Measurements from ENCODE around the gene IGSF9B. TPM values are rescaled to one million over a fixed set of nuclear protein-coding genes. Genes with fewer than 3 reads are reported as not detected.

The IGSF9B gene
- total RNA-seq, 1 experiment from 2014 or later = not detected

DNA sequence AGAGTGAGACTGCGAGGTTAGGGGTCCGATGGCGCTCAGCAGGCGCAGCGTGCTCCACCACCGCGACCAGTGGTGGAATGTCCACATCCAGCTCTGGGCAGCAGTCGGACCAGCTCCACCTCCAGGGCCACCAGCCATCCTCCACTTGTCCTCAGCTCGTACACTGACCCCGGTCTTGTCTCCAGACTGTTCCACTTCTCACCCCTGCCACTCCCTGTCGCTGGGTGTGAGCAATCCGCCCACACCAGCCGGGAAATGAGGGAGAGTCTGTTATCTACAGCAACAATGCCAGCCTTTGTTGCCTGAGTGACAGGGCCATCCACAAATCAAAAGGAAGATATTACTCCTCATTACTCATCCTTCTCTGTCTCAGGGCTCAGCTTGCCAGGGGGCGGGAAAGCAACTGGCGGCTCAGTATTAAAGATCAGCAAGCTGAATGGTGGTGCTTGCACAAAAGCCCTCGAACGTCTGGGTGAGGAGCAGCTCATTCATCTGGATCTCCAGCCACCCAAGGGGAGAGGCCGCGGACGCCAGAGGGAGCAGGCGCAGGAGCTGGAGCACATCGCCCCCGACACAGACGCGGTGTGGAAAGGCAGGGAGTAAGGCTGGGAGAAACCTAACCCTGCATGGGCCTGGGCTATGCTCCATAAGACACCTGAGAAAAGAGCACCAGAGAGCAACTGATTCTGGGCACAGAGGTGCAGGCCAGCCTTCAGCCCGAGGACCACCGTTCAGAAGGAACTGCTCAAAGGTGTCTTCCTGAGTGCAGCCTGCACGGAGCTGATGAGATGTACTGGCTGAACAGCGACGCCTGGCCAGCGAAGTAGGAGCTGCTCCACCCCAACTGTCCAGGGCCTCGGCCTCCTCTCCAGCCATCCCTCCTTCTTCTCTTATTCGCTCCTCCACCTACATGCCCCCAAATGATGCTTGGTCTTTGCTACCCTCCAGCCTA is 21.9 kb downstream of the IGSF9B start:
- no peak overlapping the region for H3K27ac ChIP-seq
- H3K4me2 ChIP-seq = no peak overlapping the region
- no TSS peak for BruUV-seq (replicated peaks)
- POLR2A ChIA-PET (ENCODE audit: unreplicated experiment) = no interaction called here
- no peak overlapping the region for H3K4me3 ChIP-seq
- intact Hi-C loops (cut with micrococcal nuclease; ENCODE audit: unreplicated experiment) = no loop called here
- no peaks in the 10 kb centered on the region for H3K79me2 ChIP-seq (ENCODE audit: low read depth)
- H4K20me1 ChIP-seq (ENCODE audit: insufficient read depth) = no peaks in the 10 kb centered on the region
- H3K9me2 ChIP-seq (ENCODE audit: insufficient read depth) = no peaks in the 10 kb centered on the region
- no peaks in the 10 kb centered on the region for H3K9me3 ChIP-seq (ENCODE audit: insufficient read depth, low read depth)
- H3F3A ChIP-seq (ENCODE audit: insufficient read depth, low read depth) = no peaks in the 10 kb centered on the region
- H3K36me3 ChIP-seq (ENCODE audit: low read depth) = no peaks in the 10 kb centered on the region
- no peak for DNase-seq
- CTCF ChIA-PET = no interaction called here
- peaks cover 89% of the 10 kb centered on the region for H3K27me3 ChIP-seq (ENCODE audit: insufficient read depth, low read depth)
- TF ChIP-seq, protein P1, sequence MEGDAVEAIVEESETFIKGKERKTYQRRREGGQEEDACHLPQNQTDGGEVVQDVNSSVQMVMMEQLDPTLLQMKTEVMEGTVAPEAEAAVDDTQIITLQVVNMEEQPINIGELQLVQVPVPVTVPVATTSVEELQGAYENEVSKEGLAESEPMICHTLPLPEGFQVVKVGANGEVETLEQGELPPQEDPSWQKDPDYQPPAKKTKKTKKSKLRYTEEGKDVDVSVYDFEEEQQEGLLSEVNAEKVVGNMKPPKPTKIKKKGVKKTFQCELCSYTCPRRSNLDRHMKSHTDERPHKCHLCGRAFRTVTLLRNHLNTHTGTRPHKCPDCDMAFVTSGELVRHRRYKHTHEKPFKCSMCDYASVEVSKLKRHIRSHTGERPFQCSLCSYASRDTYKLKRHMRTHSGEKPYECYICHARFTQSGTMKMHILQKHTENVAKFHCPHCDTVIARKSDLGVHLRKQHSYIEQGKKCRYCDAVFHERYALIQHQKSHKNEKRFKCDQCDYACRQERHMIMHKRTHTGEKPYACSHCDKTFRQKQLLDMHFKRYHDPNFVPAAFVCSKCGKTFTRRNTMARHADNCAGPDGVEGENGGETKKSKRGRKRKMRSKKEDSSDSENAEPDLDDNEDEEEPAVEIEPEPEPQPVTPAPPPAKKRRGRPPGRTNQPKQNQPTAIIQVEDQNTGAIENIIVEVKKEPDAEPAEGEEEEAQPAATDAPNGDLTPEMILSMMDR (conservative IDR thresholded peaks at IDR 0.05) = no peak
- TF ChIP-seq EZH2 (IDR thresholded peaks at IDR 0.05; ENCODE audit: low read depth) = no peak
- H3K4me1 ChIP-seq (replicated peaks; ENCODE audit: insufficient read depth) = no peaks in the 10 kb centered on the region
- no peak overlapping the region for H2AFZ ChIP-seq

DNA sequence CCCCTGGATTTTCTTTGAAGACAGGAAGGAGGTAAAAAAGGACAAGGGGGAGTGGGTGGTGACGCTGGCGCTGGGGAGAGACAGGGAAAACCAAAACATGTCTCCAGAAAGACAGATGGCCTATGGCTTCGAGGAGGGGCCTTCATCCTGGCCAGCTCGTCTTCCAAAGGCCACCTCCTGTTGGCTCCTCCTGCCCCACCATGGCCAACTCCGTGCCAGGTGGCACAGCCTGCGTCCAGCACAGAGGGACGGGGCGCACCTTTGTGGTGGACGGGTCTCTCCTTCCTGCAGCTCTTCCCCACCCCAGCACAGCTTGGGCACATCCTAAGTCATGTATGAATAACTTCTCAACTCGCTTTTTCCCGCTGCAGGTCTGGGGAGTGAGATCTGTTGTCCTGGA is 22.7 kb downstream of the IGSF9B start:
- Histone ChIP-seq H3F3A (ENCODE audit: insufficient read depth, low read depth) (no peaks in the 10 kb centered on the region), H3K4me3 (no peak overlapping the region), H3K79me2 (ENCODE audit: low read depth) (no peaks in the 10 kb centered on the region), H3K27ac (no peak overlapping the region), H2AFZ (no peak overlapping the region), H3K9me3 (ENCODE audit: insufficient read depth, low read depth) (no peaks in the 10 kb centered on the region), H3K4me1 (replicated peaks; ENCODE audit: insufficient read depth) (no peaks in the 10 kb centered on the region), H3K27me3 (ENCODE audit: insufficient read depth, low read depth) (peaks cover 93% of the 10 kb centered on the region), H4K20me1 (ENCODE audit: insufficient read depth) (no peaks in the 10 kb centered on the region), H3K4me2 (no peak overlapping the region), H3K36me3 (ENCODE audit: low read depth) (no peaks in the 10 kb centered on the region), H3K9me2 (ENCODE audit: insufficient read depth) (no peaks in the 10 kb centered on the region)
- POLR2A ChIA-PET (ENCODE audit: unreplicated experiment) = no interaction called here
- intact Hi-C loops (cut with micrococcal nuclease; ENCODE audit: unreplicated experiment) = no loop called here
- CTCF ChIA-PET = no interaction called here
- no TSS peak for BruUV-seq (replicated peaks)
- DNase-seq = no peak
- TF ChIP-seq, protein P1 (conservative IDR thresholded peaks at IDR 0.05) = no peak
- TF ChIP-seq EZH2 (IDR thresholded peaks at IDR 0.05; ENCODE audit: low read depth) = no peak

DNA sequence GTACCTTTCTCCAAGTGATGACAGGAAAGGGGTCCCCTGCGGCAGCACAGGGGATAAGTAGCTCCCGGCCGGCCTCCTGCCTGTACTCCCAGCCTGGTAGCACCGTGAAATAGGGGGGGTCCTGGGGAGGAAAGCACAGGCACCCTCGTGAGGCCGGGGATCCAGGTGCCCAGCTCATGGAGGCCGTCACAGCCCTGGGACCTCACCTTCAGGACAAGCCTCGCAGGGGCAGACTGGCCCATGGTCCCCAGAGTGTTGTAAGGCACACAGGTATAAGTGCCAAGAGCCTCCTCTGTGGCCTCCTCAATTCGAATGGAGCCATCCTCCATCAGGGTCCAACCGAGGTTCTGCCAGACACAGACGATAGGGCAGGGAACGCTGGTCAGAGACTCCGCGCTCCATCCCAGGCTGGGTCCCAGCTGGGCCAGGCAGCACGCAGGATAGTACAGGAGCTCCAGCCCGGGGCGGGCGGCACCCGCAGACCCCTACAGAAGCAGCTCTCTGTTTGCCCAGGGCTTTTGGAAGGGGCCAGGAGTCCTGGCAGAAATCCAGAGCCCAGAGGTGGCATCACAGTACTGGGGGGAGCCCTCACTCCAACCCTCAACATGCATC is 25.2 kb downstream of the IGSF9B start:
- H3K9me2 ChIP-seq (ENCODE audit: insufficient read depth) = no peaks in the 10 kb centered on the region
- H4K20me1 ChIP-seq (ENCODE audit: insufficient read depth) = no peaks in the 10 kb centered on the region
- H3K36me3 ChIP-seq (ENCODE audit: low read depth) = no peaks in the 10 kb centered on the region
- POLR2A ChIA-PET (ENCODE audit: unreplicated experiment) = no interaction called here
- intact Hi-C loops (cut with micrococcal nuclease; ENCODE audit: unreplicated experiment) = no loop called here
- peaks cover 93% of the 10 kb centered on the region for H3K27me3 ChIP-seq (ENCODE audit: insufficient read depth, low read depth)
- no peaks in the 10 kb centered on the region for H3K9me3 ChIP-seq (ENCODE audit: insufficient read depth, low read depth)
- no peak overlapping the region for H3K4me3 ChIP-seq
- TF ChIP-seq, protein P1 (conservative IDR thresholded peaks at IDR 0.05) = no peak
- no peak for TF ChIP-seq EZH2 (IDR thresholded peaks at IDR 0.05; ENCODE audit: low read depth)
- no peaks in the 10 kb centered on the region for H3F3A ChIP-seq (ENCODE audit: insufficient read depth, low read depth)
- no peak overlapping the region for H3K27ac ChIP-seq
- H3K4me2 ChIP-seq = no peak overlapping the region
- no peaks in the 10 kb centered on the region for H3K4me1 ChIP-seq (replicated peaks; ENCODE audit: insufficient read depth)
- no peak for DNase-seq
- H2AFZ ChIP-seq = no peak overlapping the region
- no TSS peak for BruUV-seq (replicated peaks)
- H3K79me2 ChIP-seq (ENCODE audit: low read depth) = no peaks in the 10 kb centered on the region
- CTCF ChIA-PET = no interaction called here

Data from PC-9 (cell line).